ENCODE measurements around the gene MAPK1. TPM values are rescaled to one million over a fixed set of nuclear protein-coding genes. Genes with fewer than 3 reads are reported as not detected.

Gene MAPK1
- total and polyA plus RNA-seq, 7 donors, result 18.0 to 73.2 (median 44.1) TPM

GRCh38 chr22:21845558-21846453, 21.6 kb downstream of the MAPK1 start:
- no peak for DNase-seq

DNA sequence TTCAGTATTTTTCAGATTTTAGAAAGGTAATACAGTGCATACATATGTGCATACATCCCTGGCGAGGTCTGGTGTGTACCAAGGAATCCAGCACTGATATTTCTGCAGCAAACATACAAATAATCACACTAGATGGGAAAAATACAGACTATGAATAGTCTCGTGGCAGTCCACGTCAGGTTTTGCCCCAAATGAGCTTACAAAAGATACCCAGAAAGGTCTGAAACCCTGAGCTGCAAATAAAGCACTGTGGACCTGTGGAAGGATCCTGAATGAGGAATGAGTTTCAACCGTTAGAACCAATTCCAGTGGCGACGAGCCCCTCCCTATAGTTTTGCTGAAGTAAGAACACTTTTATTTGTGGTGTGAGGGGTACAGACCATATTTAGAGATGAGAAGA, 24.5 kb downstream of the MAPK1 start:
- TF ChIP-seq CTCF (IDR thresholded peaks at IDR 0.05) (no peak), POLR2AphosphoS5 (IDR thresholded peaks at IDR 0.05) (no peak), EP300 (IDR thresholded peaks at IDR 0.05) (no peak), POLR2A (IDR thresholded peaks at IDR 0.05) (no peak)
- H3K4me3 ChIP-seq, result no peak overlapping the region
- no peak overlapping the region for H3K27ac ChIP-seq
- no peak for DNase-seq
- no peaks in the 10 kb centered on the region for H3K36me3 ChIP-seq
- H3K9me3 ChIP-seq, result no peaks in the 10 kb centered on the region
- WGBS, 2 donors, result 87 to 89% methylated on average over 6 of the region's 6 CpGs
- intact Hi-C loops (cut with DNase I), result no loop called here
- peaks cover 0 to 38% (median 22%) of the 10 kb centered on the region in 4 donors for H3K4me1 ChIP-seq
- no peaks in the 10 kb centered on the region for H3K27me3 ChIP-seq

More at GRCh38 chr22:21845558-21846453, 21.6 kb downstream of the MAPK1 start:
- no peaks in the 10 kb centered on the region for H3K36me3 ChIP-seq
- TF ChIP-seq EP300 (IDR thresholded peaks at IDR 0.05), result no peak
- TF ChIP-seq CTCF (IDR thresholded peaks at IDR 0.05), result no peak
- no peak for TF ChIP-seq POLR2AphosphoS5 (IDR thresholded peaks at IDR 0.05)
- TF ChIP-seq POLR2A (IDR thresholded peaks at IDR 0.05), result no peak
- H3K4me1 ChIP-seq, result peaks cover 0 to 55% (median 28%) of the 10 kb centered on the region in 4 donors
- WGBS, 2 donors, result 97% methylated on average over 1 of the region's 1 CpG
- H3K27me3 ChIP-seq, result no peaks in the 10 kb centered on the region
- H3K4me3 ChIP-seq, result no peak overlapping the region
- intact Hi-C loops (cut with DNase I), result no loop called here
- no peaks in the 10 kb centered on the region for H3K9me3 ChIP-seq
- H3K27ac ChIP-seq, result no peak overlapping the region

- Histone ChIP-seq H3K36me3 (no peaks in the 10 kb centered on the region), H3K4me1 (peaks cover 0 to 48% (median 34%) of the 10 kb centered on the region in 4 donors), H3K4me3 (no peak overlapping the region), H3K9me3 (no peaks in the 10 kb centered on the region), H3K27ac (no peak overlapping the region), H3K27me3 (no peaks in the 10 kb centered on the region)
- intact Hi-C loops (cut with DNase I), result no loop called here
- no peak for DNase-seq
- TF ChIP-seq POLR2AphosphoS5 (IDR thresholded peaks at IDR 0.05) (no peak), CTCF (IDR thresholded peaks at IDR 0.05) (no peak)
- 94 to 99% methylated on average over 2 of the region's 2 CpGs for WGBS, 2 donors
Observed at GRCh38 chr22:21841422-21841821, 26.0 kb downstream of the MAPK1 start.

DNA sequence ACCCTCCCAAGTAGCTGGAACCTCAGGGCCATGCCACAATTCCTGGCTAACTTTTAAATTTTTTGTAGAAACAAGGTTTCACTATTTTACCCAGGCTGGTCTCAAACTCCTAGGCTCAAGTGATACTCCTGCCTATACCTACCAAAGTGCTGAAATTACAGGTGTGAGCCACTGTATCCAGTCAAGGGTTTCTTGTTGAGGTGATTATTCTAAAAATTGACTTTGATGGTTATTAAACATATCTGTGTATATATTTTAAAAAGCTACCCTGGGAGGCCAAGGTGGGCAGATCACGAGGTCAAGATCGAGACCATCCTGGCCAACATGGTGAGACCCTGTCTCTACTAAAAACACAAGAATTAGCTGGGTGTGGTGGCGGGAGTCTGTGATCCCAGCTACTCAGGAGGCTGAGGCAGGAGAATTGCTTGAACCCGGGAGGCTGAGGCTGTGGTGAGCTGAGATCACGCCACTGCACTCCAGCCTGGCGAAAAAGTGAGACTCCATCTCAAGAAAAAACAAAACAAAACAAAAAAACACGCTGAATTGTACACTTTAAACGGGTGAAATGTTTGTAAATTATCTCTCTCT, 27.1 kb downstream of the MAPK1 start:
- Histone ChIP-seq H3K27me3 (no peaks in the 10 kb centered on the region), H3K36me3 (no peaks in the 10 kb centered on the region), H3K27ac (no peak overlapping the region), H3K4me3 (no peak overlapping the region), H3K9me3 (no peaks in the 10 kb centered on the region), H3K4me1 (peaks cover 0 to 49% (median 42%) of the 10 kb centered on the region in 4 donors)
- DNase-seq, result no peak
- 91 to 94% methylated on average over 8 of the region's 8 CpGs for WGBS, 2 donors
- intact Hi-C loops (cut with DNase I), result no loop called here
- TF ChIP-seq CTCF (IDR thresholded peaks at IDR 0.05), result no peak
- TF ChIP-seq POLR2A (IDR thresholded peaks at IDR 0.05), result no peak
- TF ChIP-seq EP300 (IDR thresholded peaks at IDR 0.05), result no peak
- no peak for TF ChIP-seq POLR2AphosphoS5 (IDR thresholded peaks at IDR 0.05)
